ENCODE data around the gene RNF187.

DNA sequence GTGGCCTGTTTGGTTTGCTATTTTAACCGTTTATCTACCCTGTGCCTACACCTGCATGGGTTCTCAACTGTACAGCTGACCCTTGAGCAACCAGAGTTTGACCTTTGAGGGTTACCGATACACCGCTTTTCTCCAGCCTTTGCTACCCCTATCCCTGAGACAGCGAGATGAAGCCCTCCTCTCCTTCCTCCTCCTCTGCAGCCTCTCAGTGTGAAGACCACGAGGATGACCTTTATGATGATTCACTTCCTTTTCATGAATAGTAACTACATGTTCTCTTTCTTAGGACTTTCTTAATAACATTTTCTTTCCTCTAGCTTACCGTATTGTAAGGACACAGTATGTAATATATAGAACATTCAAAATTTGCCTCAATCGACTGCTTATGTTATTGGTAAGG is 14.5 kb upstream of the RNF187 start:
- no peak for TF ChIP-seq CEBPB (IDR thresholded peaks at IDR 0.05; ENCODE audit: low read depth, low read length)
- no peak for TF ChIP-seq CTCF (conservative IDR thresholded peaks at IDR 0.05; ENCODE audit: low read depth, low read length)
- no peak for TF ChIP-seq POLR2A (IDR thresholded peaks at IDR 0.05; ENCODE audit: low read depth, low read length)
- TF ChIP-seq MAFK (IDR thresholded peaks at IDR 0.05; ENCODE audit: low read depth, low read length): no peak
- no peak for TF ChIP-seq RAD21 (IDR thresholded peaks at IDR 0.05; ENCODE audit: low read length)
- no peak for TF ChIP-seq BHLHE40 (IDR thresholded peaks at IDR 0.05; ENCODE audit: low read depth, low read length)
- TF ChIP-seq RFX5 (IDR thresholded peaks at IDR 0.05; ENCODE audit: low read depth, low read length): no peak
- TF ChIP-seq NFE2L2 (IDR thresholded peaks at IDR 0.05; ENCODE audit: low read depth, low read length): no peak
- TF ChIP-seq ELK1 (IDR thresholded peaks at IDR 0.05; ENCODE audit: borderline replicate concordance, low read depth, low read length): no peak
- TF ChIP-seq FOS (IDR thresholded peaks at IDR 0.05; ENCODE audit: low read depth, low read length): no peak
- TF ChIP-seq, protein P1, sequence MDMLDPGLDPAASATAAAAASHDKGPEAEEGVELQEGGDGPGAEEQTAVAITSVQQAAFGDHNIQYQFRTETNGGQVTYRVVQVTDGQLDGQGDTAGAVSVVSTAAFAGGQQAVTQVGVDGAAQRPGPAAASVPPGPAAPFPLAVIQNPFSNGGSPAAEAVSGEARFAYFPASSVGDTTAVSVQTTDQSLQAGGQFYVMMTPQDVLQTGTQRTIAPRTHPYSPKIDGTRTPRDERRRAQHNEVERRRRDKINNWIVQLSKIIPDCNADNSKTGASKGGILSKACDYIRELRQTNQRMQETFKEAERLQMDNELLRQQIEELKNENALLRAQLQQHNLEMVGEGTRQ (IDR thresholded peaks at IDR 0.05; ENCODE audit: low read depth, low read length): no peak
